Activated CD4-positive, alpha-beta T cell treated with anti-CD3 and anti-CD28 coated beads for 36 hours (primary cell): ENCODE results near the gene CA10. TPM values are rescaled to one million over a fixed set of nuclear protein-coding genes. Genes with fewer than 3 reads are reported as not detected.

Experiments used
- ATAC-seq: fragments of 200-7000 bp; cut with Tn5 transposase; one replicate; pipeline ENCODE4 v1.10.0; 2021; ENCODE audit warnings: mild to moderate bottlenecking, moderate library complexity
- CTCF ChIA-PET: fragments of 350-600 bp; sonication (Branson Sonifier 250); formaldehyde crosslinking; loops from one replicate; lab custom pipeline; 2021; ENCODE audit warnings: antibody characterized with exemption; lab: Charles Lee
- POLR2A ChIA-PET: fragments of 350-600 bp; sonication (Branson Sonifier 250); formaldehyde crosslinking; loops from one replicate; lab custom pipeline; 2021; ENCODE audit warnings: antibody characterized with exemption, inconsistent platforms; lab: Charles Lee
- DNase-seq: peaks from one replicate; pipeline ENCODE4 v3.0.0-alpha.2; 2020
- H3K27ac Mint-ChIP-seq: one replicate; pipeline ENCODE4 v1.8.0; 2021; ENCODE audit warnings: mixed read lengths
- H3K27me3 Mint-ChIP-seq: one replicate; pipeline ENCODE4 v1.8.0; 2021; ENCODE audit warnings: mixed read lengths
- H3K36me3 Mint-ChIP-seq: one replicate; pipeline ENCODE4 v1.8.0; 2021; ENCODE audit warnings: low read depth, mixed read lengths
- H3K4me1 Mint-ChIP-seq: one replicate; pipeline ENCODE4 v1.8.0; 2021; ENCODE audit warnings: mixed read lengths
- H3K4me3 Mint-ChIP-seq: one replicate; pipeline ENCODE4 v1.8.0; 2021; ENCODE audit warnings: mild to moderate bottlenecking, moderate library complexity, mixed read lengths
- H3K9me3 Mint-ChIP-seq: one replicate; pipeline ENCODE4 v1.8.0; 2021; ENCODE audit warnings: low read depth, mixed read lengths
- intact Hi-C, 2 experiments: fragments of 100-400 bp; cut with DNase I in 1 of 2; cut with micrococcal nuclease in 1 of 2; formaldehyde crosslinking; loops; one replicate each; pipeline versions ENCODE4 v1.14.2 to v1.15.1; 2022 to 2024; cut with DNase I, micrococcal nuclease
- total RNA-seq, 2 experiments: library from RNA; stranded (reverse); gene quantifications; one replicate each; pipeline ENCODE4 v1.2.3, GENCODE V29; 2021

Gene CA10
- total RNA-seq, 2 experiments from 2014 or later = not detected

- ChIA-PET CTCF (no interaction called here), POLR2A (no interaction called here)
- Mint-ChIP-seq H3K4me1 (no peaks in the 10 kb centered on the region), H3K36me3 (no peaks in the 10 kb centered on the region), H3K4me3 (no peak overlapping the region), H3K27ac (no peak overlapping the region), H3K9me3 (no peaks in the 10 kb centered on the region), H3K27me3 (peaks cover 11% of the 10 kb centered on the region)
- intact Hi-C loops = loop anchor here in 1 of 2 experiments (10.0 kb wide), 1 partner anchor 64 kb away; no protein-coding TSS in a partner anchor
- ATAC-seq (no peak), DNase-seq (no peak)
Observed at GRCh38 chr17:51759260-51759659, 399.3 kb downstream of the CA10 start.

DNA sequence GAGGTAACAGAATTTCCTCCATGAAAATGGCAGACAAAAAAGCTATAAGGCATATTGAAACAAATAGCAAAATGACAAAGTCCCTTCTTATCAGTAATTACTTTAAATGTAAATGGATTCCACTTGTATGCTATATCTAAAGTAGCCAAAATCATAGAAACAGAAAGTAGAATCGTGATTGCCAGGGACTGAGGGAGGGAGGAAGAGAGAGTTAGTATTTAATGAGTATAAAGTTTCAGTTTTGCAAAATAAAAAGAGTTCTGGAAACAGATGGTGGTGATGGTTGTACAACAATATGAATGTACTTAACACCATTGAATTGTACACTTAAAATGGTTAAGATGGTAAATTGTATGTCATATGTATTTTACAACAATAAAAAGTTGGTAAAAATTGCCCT, 407.4 kb downstream of the CA10 start:
- Mint-ChIP-seq H3K4me3 (no peak overlapping the region), H3K27me3 (no peaks in the 10 kb centered on the region), H3K9me3 (no peaks in the 10 kb centered on the region), H3K4me1 (peaks cover 3% of the 10 kb centered on the region), H3K36me3 (no peaks in the 10 kb centered on the region), H3K27ac (no peak overlapping the region)
- ATAC-seq = no peak
- intact Hi-C loops = loop anchor here in 1 of 2 experiments (10.0 kb wide), 1 partner anchor 56 kb away; no protein-coding TSS in a partner anchor
- ChIA-PET POLR2A (no interaction called here), CTCF (interaction anchor here (0.7 kb wide), 2 partner anchors 77 to 354 kb away, joined by 3 read pairs; no protein-coding TSS in a partner anchor)
- DNase-seq = no peak

- intact Hi-C loops = no loop called here
- ChIA-PET CTCF (no interaction called here), POLR2A (no interaction called here)
- Mint-ChIP-seq H3K36me3 (no peaks in the 10 kb centered on the region), H3K27me3 (no peaks in the 10 kb centered on the region), H3K27ac (no peak overlapping the region), H3K9me3 (no peaks in the 10 kb centered on the region), H3K4me1 (peaks cover 3% of the 10 kb centered on the region), H3K4me3 (no peak overlapping the region)
- ATAC-seq (peak; percentile 78), DNase-seq (peak; percentile 6)
Observed at GRCh38 chr17:51748749-51749604, 409.5 kb downstream of the CA10 start.

DNA sequence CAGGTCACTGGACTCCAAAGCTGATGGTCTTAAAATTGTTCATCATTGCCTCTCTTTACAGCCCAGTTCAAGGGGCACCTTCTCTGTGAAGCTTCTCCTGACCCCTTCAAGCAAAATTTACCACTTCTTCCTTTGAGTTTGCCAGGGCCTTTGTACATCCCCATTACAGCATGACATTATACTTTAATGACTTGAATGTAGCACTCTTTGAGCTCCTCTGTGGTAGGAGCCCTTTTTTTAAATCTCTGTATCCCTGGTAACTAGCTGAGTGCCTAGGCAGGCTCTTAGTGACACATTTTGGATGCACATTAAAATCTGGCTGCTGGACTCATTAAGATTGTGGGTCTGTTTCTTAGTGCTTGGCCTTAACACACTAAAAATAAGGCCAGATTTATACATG, 412.1 kb downstream of the CA10 start:
- Mint-ChIP-seq H3K4me3 (no peak overlapping the region), H3K4me1 (peaks cover 3% of the 10 kb centered on the region), H3K27me3 (no peaks in the 10 kb centered on the region), H3K9me3 (no peaks in the 10 kb centered on the region), H3K36me3 (no peaks in the 10 kb centered on the region), H3K27ac (no peak overlapping the region)
- DNase-seq (no peak), ATAC-seq (no peak)
- POLR2A ChIA-PET = no interaction called here
- intact Hi-C loops = no loop called here
- CTCF ChIA-PET = interaction anchor here (1.1 to 1.4 kb wide), 2 partner anchors 9 to 17 kb away, joined by 3 to 4 read pairs; no protein-coding TSS in a partner anchor

DNA sequence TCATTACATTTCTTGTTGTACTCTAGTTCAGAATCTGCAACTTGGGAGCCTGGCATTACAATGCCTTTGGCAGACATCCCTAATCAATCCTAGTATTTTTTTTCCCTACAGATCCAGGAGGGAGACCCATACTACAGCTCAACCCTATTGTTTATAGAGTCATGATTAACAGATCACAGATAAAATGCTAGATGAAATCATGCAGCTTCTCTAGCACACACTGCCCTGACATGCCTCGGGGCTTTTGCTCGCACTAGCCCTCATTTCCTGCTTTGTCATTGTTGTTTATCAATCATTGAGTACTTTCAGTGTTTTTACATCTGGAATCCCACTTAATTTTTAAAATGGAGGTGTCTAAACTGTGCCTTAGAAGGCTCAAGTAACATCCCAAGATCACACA, 412.5 kb downstream of the CA10 start:
- DNase-seq (no peak), ATAC-seq (no peak)
- ChIA-PET POLR2A (no interaction called here), CTCF (interaction anchor here (1.1 to 1.4 kb wide), 2 partner anchors 9 to 17 kb away, joined by 3 to 4 read pairs; no protein-coding TSS in a partner anchor)
- intact Hi-C loops = no loop called here
- no peak overlapping the region for H3K27ac Mint-ChIP-seq
- no peak overlapping the region for H3K4me3 Mint-ChIP-seq
- no peaks in the 10 kb centered on the region for H3K36me3 Mint-ChIP-seq
- H3K27me3 Mint-ChIP-seq = no peaks in the 10 kb centered on the region
- peaks cover 3% of the 10 kb centered on the region for H3K4me1 Mint-ChIP-seq
- no peaks in the 10 kb centered on the region for H3K9me3 Mint-ChIP-seq

DNA sequence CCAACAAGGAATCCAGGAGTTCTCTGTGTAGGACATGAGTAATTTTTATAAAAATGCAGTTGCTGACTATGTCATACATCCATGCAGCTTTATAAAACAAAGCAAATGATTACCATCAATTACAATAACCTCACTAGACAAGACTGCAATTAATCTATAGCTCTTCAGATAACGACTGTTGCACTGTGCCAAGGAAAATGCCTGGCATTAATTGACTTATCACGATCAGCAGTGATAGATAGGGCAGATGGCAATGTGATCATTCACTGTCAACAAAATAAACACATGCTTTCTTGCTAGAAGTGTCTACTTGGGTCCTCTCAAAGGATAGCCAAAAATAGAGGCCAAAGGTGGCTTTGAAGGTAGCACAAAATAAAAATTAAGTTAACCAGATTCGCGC, 415.0 kb downstream of the CA10 start:
- DNase-seq (no peak), ATAC-seq (no peak)
- Mint-ChIP-seq H3K36me3 (no peaks in the 10 kb centered on the region), H3K9me3 (no peaks in the 10 kb centered on the region), H3K27ac (no peak overlapping the region), H3K27me3 (peaks cover 3% of the 10 kb centered on the region), H3K4me3 (no peak overlapping the region), H3K4me1 (no peaks in the 10 kb centered on the region)
- ChIA-PET CTCF (interaction anchor here (0.7 kb wide), 1 partner anchor 10 kb away, joined by 3 read pairs; no protein-coding TSS in a partner anchor), POLR2A (no interaction called here)
- intact Hi-C loops = no loop called here

- ATAC-seq (no peak), DNase-seq (no peak)
- Mint-ChIP-seq H3K27me3 (peaks cover 3% of the 10 kb centered on the region), H3K27ac (no peak overlapping the region), H3K4me1 (no peaks in the 10 kb centered on the region), H3K9me3 (no peaks in the 10 kb centered on the region), H3K4me3 (no peak overlapping the region), H3K36me3 (no peaks in the 10 kb centered on the region)
- ChIA-PET POLR2A (no interaction called here), CTCF (interaction anchor here (0.5 to 0.7 kb wide), 2 partner anchors 10 to 15 kb away, joined by 3 read pairs; no protein-coding TSS in a partner anchor)
- intact Hi-C loops = no loop called here
Observed at GRCh38 chr17:51742571-51742970, 415.9 kb downstream of the CA10 start.

- H3K4me1 Mint-ChIP-seq = no peaks in the 10 kb centered on the region
- no peak overlapping the region for H3K4me3 Mint-ChIP-seq
- ATAC-seq = no peak
- H3K36me3 Mint-ChIP-seq = no peaks in the 10 kb centered on the region
- H3K27me3 Mint-ChIP-seq = peaks cover 3% of the 10 kb centered on the region
- no peak overlapping the region for H3K27ac Mint-ChIP-seq
- no peak for DNase-seq
- no peaks in the 10 kb centered on the region for H3K9me3 Mint-ChIP-seq
- ChIA-PET CTCF (no interaction called here), POLR2A (no interaction called here)
- intact Hi-C loops = no loop called here
Observed at GRCh38 chr17:51741458-51741857, 417.1 kb downstream of the CA10 start.

GRCh38 chr17:51740531-51740930, 418.0 kb downstream of the CA10 start:
- Mint-ChIP-seq H3K4me3 (no peak overlapping the region), H3K4me1 (no peaks in the 10 kb centered on the region), H3K36me3 (no peaks in the 10 kb centered on the region), H3K9me3 (no peaks in the 10 kb centered on the region), H3K27ac (no peak overlapping the region), H3K27me3 (peaks cover 3% of the 10 kb centered on the region)
- ChIA-PET POLR2A (no interaction called here), CTCF (no interaction called here)
- ATAC-seq (no peak), DNase-seq (no peak)
- intact Hi-C loops = no loop called here

GRCh38 chr17:51739245-51739886, 419.1 kb downstream of the CA10 start:
- no peak for DNase-seq
- no peaks in the 10 kb centered on the region for H3K36me3 Mint-ChIP-seq
- H3K4me1 Mint-ChIP-seq = no peaks in the 10 kb centered on the region
- H3K27ac Mint-ChIP-seq = no peak overlapping the region
- CTCF ChIA-PET = no interaction called here
- H3K4me3 Mint-ChIP-seq = no peak overlapping the region
- H3K9me3 Mint-ChIP-seq = no peaks in the 10 kb centered on the region
- POLR2A ChIA-PET = no interaction called here
- no peak for ATAC-seq
- intact Hi-C loops = loop anchor here in 1 of 2 experiments (10.0 kb wide), 3 partner anchors 275 to 445 kb away; no protein-coding TSS in a partner anchor
- peaks cover 9% of the 10 kb centered on the region for H3K27me3 Mint-ChIP-seq

DNA sequence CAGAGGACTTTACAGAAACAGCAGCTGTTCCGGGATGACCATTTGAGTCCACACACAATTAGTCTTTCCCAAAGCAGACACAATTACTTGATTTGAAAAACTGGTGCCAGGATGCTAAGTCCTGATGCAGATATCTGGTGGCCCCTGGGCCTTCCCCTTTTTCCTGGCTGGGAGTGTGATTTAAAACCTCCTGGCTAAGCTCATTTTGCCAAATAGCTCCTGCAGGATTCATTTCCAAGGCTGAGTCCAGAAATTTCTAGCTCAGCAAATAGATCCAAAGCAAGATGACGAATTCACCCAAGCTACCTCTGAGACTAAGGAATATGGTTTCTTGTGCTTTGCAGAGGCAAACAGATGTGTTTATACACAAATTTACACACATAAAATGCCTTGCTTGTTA, 422.2 kb downstream of the CA10 start:
- intact Hi-C loops = loop anchor here in 1 of 2 experiments (10.0 kb wide), 3 partner anchors 272 to 442 kb away; no protein-coding TSS in a partner anchor
- no peaks in the 10 kb centered on the region for H3K36me3 Mint-ChIP-seq
- POLR2A ChIA-PET = no interaction called here
- no peaks in the 10 kb centered on the region for H3K4me1 Mint-ChIP-seq
- peaks cover 17% of the 10 kb centered on the region for H3K27me3 Mint-ChIP-seq
- DNase-seq (no peak), ATAC-seq (no peak)
- H3K27ac Mint-ChIP-seq = no peak overlapping the region
- no peaks in the 10 kb centered on the region for H3K9me3 Mint-ChIP-seq
- CTCF ChIA-PET = interaction anchor here (0.9 kb wide), 1 partner anchor 438 kb away, joined by 4 read pairs; no protein-coding TSS in a partner anchor
- no peak overlapping the region for H3K4me3 Mint-ChIP-seq
